Measurements from ENCODE around the gene RAB20.

DNA sequence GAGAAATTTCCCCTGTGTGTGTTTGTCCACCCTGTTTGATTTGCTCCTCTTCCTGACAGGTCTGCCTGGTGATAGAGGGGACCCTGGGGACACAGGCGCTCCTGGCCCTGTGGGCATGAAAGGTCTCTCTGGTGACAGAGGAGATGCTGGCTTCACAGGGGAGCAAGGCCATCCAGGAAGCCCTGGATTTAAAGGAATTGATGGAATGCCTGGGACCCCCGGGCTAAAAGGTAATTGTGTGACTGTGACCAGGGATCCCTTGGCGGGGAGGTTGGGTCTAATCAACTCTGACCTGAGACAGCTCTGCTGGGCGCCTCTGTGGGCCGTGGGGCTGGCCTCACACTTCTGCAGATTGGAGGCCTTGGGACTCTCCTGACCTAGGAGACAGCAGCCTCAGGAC is 81.4 kb downstream of the RAB20 start:
- TF ChIP-seq FOXA1 (IDR thresholded peaks at IDR 0.05) (no peak), NFRKB (IDR thresholded peaks at IDR 0.05) (no peak), CTBP1 (IDR thresholded peaks at IDR 0.05; ENCODE audit: borderline replicate concordance) (no peak)
